Measurements from ENCODE around the gene ICAM4. TPM values are rescaled to one million over a fixed set of nuclear protein-coding genes. Genes with fewer than 3 reads are reported as not detected.
A peak's percentile ranks its signal among the peaks of the same experiment; 100 is the strongest.

The ICAM4 gene
- total and polyA plus RNA-seq, 2 of the 13 experiments (the other 11 are each of a cell fraction or from before 2014, with no cell fraction given), result 2.9 to 4.0 TPM

DNA sequence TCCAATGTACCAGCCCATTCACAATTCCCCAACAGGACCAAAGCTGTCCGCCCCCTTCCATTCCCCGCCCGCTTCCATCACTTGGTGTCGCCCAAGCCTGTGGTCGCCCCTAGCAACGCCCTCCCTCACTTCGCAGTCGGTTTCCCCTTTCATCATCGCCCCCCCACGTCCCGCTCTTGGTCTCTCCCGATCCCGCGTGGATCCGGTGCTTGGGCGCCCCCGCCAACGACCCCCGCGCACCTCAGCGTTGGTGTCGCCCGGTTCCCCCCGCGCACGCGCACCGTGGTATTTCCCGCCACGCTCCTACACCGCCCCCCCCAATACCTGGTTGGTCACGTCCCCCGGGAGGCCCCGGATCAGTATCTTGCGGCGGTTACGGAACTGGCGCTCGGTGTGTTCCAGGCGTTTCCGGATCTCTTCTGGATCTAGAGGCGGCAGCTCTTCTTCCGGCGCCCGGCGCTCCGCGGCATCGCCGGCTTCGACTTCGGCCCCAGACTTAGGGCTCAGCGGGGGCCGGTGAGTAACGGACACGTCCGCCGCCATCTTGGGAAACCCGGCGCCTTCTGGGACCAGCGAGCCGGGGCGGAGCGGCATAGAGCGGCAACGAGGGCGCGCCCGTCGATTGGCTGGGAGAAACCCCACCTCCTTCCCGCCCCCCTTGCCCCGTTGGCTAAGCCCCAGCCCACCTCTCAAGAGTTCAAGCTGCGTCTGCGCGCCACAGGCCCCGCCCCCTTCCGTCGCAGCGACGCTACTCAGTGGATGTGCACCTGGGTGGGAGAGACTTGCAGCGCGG, 46.4 kb downstream of the ICAM4 start, which contains the start of gene RAVER1 (continued):
- TF ChIP-seq ASH2L (IDR thresholded peaks at IDR 0.05; ENCODE audit: insufficient read length, low read depth, low read length), result peak; percentile 87
- peak; percentile 42 for TF ChIP-seq SRSF1 (optimal IDR thresholded peaks at IDR 0.05; ENCODE audit: low read depth, low read length)
- TF ChIP-seq, protein P1, sequence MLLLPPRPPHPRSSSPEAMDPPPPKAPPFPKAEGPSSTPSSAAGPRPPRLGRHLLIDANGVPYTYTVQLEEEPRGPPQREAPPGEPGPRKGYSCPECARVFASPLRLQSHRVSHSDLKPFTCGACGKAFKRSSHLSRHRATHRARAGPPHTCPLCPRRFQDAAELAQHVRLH (CRISPR knock-in tag; IDR thresholded peaks at IDR 0.05; ENCODE audit: borderline replicate concordance, low read depth), result no peak
- TF ChIP-seq MEIS1 (CRISPR knock-in tag; IDR thresholded peaks at IDR 0.05; ENCODE audit: borderline replicate concordance), result peak; percentile 84; the same call in 1 of the 2 replicates
- TF ChIP-seq, protein P2, sequence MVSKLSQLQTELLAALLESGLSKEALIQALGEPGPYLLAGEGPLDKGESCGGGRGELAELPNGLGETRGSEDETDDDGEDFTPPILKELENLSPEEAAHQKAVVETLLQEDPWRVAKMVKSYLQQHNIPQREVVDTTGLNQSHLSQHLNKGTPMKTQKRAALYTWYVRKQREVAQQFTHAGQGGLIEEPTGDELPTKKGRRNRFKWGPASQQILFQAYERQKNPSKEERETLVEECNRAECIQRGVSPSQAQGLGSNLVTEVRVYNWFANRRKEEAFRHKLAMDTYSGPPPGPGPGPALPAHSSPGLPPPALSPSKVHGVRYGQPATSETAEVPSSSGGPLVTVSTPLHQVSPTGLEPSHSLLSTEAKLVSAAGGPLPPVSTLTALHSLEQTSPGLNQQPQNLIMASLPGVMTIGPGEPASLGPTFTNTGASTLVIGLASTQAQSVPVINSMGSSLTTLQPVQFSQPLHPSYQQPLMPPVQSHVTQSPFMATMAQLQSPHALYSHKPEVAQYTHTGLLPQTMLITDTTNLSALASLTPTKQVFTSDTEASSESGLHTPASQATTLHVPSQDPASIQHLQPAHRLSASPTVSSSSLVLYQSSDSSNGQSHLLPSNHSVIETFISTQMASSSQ (IDR thresholded peaks at IDR 0.05; ENCODE audit: low read depth), result no peak
- TF ChIP-seq, protein P2 (CRISPR knock-in tag; IDR thresholded peaks at IDR 0.05; ENCODE audit: borderline replicate concordance), result peak; percentile 63; the same call in 1 of the 2 replicates
- TF ChIP-seq SMAD1 (CRISPR knock-in tag; IDR thresholded peaks at IDR 0.05; ENCODE audit: borderline replicate concordance, low read depth), result no peak; the same call in 1 of the 2 replicates
- TF ChIP-seq, protein P3, sequence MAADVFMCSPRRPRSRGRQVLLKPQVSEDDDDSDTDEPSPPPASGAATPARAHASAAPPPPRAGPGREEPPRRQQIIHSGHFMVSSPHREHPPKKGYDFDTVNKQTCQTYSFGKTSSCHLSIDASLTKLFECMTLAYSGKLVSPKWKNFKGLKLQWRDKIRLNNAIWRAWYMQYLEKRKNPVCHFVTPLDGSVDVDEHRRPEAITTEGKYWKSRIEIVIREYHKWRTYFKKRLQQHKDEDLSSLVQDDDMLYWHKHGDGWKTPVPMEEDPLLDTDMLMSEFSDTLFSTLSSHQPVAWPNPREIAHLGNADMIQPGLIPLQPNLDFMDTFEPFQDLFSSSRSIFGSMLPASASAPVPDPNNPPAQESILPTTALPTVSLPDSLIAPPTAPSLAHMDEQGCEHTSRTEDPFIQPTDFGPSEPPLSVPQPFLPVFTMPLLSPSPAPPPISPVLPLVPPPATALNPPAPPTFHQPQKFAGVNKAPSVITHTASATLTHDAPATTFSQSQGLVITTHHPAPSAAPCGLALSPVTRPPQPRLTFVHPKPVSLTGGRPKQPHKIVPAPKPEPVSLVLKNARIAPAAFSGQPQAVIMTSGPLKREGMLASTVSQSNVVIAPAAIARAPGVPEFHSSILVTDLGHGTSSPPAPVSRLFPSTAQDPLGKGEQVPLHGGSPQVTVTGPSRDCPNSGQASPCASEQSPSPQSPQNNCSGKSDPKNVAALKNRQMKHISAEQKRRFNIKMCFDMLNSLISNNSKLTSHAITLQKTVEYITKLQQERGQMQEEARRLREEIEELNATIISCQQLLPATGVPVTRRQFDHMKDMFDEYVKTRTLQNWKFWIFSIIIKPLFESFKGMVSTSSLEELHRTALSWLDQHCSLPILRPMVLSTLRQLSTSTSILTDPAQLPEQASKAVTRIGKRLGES (CRISPR knock-in tag; IDR thresholded peaks at IDR 0.05; ENCODE audit: borderline replicate concordance), result no peak
- TF ChIP-seq, protein P4, sequence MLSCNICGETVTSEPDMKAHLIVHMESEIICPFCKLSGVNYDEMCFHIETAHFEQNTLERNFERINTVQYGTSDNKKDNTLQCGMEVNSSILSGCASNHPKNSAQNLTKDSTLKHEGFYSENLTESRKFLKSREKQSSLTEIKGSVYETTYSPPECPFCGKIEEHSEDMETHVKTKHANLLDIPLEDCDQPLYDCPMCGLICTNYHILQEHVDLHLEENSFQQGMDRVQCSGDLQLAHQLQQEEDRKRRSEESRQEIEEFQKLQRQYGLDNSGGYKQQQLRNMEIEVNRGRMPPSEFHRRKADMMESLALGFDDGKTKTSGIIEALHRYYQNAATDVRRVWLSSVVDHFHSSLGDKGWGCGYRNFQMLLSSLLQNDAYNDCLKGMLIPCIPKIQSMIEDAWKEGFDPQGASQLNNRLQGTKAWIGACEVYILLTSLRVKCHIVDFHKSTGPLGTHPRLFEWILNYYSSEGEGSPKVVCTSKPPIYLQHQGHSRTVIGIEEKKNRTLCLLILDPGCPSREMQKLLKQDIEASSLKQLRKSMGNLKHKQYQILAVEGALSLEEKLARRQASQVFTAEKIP (CRISPR knock-in tag; IDR thresholded peaks at IDR 0.05; ENCODE audit: borderline replicate concordance), result no peak
- TF ChIP-seq, protein P5, sequence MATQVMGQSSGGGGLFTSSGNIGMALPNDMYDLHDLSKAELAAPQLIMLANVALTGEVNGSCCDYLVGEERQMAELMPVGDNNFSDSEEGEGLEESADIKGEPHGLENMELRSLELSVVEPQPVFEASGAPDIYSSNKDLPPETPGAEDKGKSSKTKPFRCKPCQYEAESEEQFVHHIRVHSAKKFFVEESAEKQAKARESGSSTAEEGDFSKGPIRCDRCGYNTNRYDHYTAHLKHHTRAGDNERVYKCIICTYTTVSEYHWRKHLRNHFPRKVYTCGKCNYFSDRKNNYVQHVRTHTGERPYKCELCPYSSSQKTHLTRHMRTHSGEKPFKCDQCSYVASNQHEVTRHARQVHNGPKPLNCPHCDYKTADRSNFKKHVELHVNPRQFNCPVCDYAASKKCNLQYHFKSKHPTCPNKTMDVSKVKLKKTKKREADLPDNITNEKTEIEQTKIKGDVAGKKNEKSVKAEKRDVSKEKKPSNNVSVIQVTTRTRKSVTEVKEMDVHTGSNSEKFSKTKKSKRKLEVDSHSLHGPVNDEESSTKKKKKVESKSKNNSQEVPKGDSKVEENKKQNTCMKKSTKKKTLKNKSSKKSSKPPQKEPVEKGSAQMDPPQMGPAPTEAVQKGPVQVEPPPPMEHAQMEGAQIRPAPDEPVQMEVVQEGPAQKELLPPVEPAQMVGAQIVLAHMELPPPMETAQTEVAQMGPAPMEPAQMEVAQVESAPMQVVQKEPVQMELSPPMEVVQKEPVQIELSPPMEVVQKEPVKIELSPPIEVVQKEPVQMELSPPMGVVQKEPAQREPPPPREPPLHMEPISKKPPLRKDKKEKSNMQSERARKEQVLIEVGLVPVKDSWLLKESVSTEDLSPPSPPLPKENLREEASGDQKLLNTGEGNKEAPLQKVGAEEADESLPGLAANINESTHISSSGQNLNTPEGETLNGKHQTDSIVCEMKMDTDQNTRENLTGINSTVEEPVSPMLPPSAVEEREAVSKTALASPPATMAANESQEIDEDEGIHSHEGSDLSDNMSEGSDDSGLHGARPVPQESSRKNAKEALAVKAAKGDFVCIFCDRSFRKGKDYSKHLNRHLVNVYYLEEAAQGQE (IDR thresholded peaks at IDR 0.05; ENCODE audit: borderline replicate concordance in 1 of 2, low read depth in 1 of 2, low read length in 2 of 2), result no peak
- TF ChIP-seq, protein P6, sequence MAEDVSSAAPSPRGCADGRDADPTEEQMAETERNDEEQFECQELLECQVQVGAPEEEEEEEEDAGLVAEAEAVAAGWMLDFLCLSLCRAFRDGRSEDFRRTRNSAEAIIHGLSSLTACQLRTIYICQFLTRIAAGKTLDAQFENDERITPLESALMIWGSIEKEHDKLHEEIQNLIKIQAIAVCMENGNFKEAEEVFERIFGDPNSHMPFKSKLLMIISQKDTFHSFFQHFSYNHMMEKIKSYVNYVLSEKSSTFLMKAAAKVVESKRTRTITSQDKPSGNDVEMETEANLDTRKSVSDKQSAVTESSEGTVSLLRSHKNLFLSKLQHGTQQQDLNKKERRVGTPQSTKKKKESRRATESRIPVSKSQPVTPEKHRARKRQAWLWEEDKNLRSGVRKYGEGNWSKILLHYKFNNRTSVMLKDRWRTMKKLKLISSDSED (CRISPR knock-in tag; IDR thresholded peaks at IDR 0.05), result no peak
- 0 out of 2 replicates have a peak, but pooled peaks have one; percentile 40 for TF ChIP-seq RFXANK (CRISPR knock-in tag; IDR thresholded peaks at IDR 0.05)
